GM21526 (cell line): ENCODE data around the gene SCAI.
"Not testable (repeated sequence)": the region's sequence is repeated elsewhere in the genome, so short reads cannot be mapped to it uniquely, and the experiment has no call there.

Source experiments
- ATAC-seq: cut with Tn5 transposase; IDR thresholded peaks from one replicate; pipeline ENCODE4 v1.9.1; 2021; ENCODE audit warnings: moderate library complexity; ENCODE audit not compliant: unreplicated experiment, low FRiP score

The SCAI gene

GRCh38 chr9:125143377-125144090 lies at the start of gene SCAI:
TSS of gene SCAI (minus strand) at chr9:125143528. CDS start at chr9:125143437, 91 bp downstream.
- ATAC-seq = peak; percentile 96

- ATAC-seq = peak; percentile 10
These were observed 47.1 kb upstream of the SCAI start for GRCh38 chr9:125190361-125190801.

- peak; percentile 94 for ATAC-seq
These were observed 46.3 kb upstream of the SCAI start, which contains the start of gene PPP6C for GRCh38 chr9:125189361-125190289. TSS of gene PPP6C (minus strand) at chr9:125189803. CDS start at chr9:125189718, 85 bp downstream.

- ATAC-seq = no peak
These were observed 45.7 kb upstream of the SCAI start for GRCh38 chr9:125189011-125189360.

GRCh38 chr9:125183561-125183960 lies 40.2 kb upstream of the SCAI start:
- ATAC-seq = no peak

GRCh38 chr9:125183054-125183453 lies 39.7 kb upstream of the SCAI start:
- ATAC-seq = no peak

GRCh38 chr9:125181756-125182155 lies 38.4 kb upstream of the SCAI start:
- ATAC-seq = not testable (repeated sequence)

- ATAC-seq = no peak
These were observed 37.5 kb upstream of the SCAI start for GRCh38 chr9:125180876-125181275.

GRCh38 chr9:125179776-125180175 lies 36.4 kb upstream of the SCAI start:
- ATAC-seq = not testable (repeated sequence)

- ATAC-seq = no peak
These were observed 34.6 kb upstream of the SCAI start for GRCh38 chr9:125177888-125178287.

- no peak for ATAC-seq
These were observed 33.3 kb upstream of the SCAI start for GRCh38 chr9:125176636-125177035.

- ATAC-seq = no peak
These were observed 28.9 kb upstream of the SCAI start for GRCh38 chr9:125172031-125172755.

- ATAC-seq = no peak
These were observed 26.6 kb upstream of the SCAI start for GRCh38 chr9:125169895-125170294.

- no peak for ATAC-seq
These were observed 23.4 kb upstream of the SCAI start for GRCh38 chr9:125166762-125167161.

GRCh38 chr9:125162891-125163290 lies 19.6 kb upstream of the SCAI start:
- not testable (repeated sequence) for ATAC-seq

GRCh38 chr9:125161284-125161918 lies 18.1 kb upstream of the SCAI start:
- ATAC-seq = no peak

- no peak for ATAC-seq
These were observed 17.4 kb upstream of the SCAI start for GRCh38 chr9:125160750-125161149.

GRCh38 chr9:125156551-125156950 lies 13.2 kb upstream of the SCAI start:
- ATAC-seq = no peak

- no peak for ATAC-seq
These were observed 10.5 kb upstream of the SCAI start for GRCh38 chr9:125153712-125154367.

- ATAC-seq = no peak
These were observed 8.4 kb upstream of the SCAI start for GRCh38 chr9:125151730-125152129.
